ENCODE results near the gene ZBTB45. TPM values are rescaled to one million over a fixed set of nuclear protein-coding genes. Genes with fewer than 3 reads are reported as not detected.
A peak's percentile ranks its signal among the peaks of the same experiment; 100 is the strongest.

ZBTB45 gene
- total RNA-seq, result 16.6 and 17.7 TPM in 2 replicates

- peak within 1 kb of the TSS; percentile 99 for H3K4me3 Mint-ChIP-seq (ENCODE audit: low read depth)
- H3K27ac Mint-ChIP-seq, result peak within 1 kb of the TSS; percentile 98
- peak; percentile 90 for DNase-seq (ENCODE audit: low spot score)
- intact Hi-C loops (cut with micrococcal nuclease), result loop anchor here (1.0 to 2.0 kb wide), 9 partner anchors 20 to 337 kb away; partner anchors contain the start of genes CHMP2A, RPS5 and TRIM28
- H3K27me3 Mint-ChIP-seq (ENCODE audit: low read depth), result no peaks in the 10 kb centered on the region
- no peaks in the 10 kb centered on the region for H3K9me3 Mint-ChIP-seq
- peaks cover 35% of the 10 kb centered on the region for H3K36me3 Mint-ChIP-seq (ENCODE audit: low read depth)
- peaks cover 29% of the 10 kb centered on the region for H3K4me1 Mint-ChIP-seq (ENCODE audit: low read depth)
Observed at GRCh38 chr19:58519355-58520256, at the start of gene ZBTB45. Gene ZBTB45, minus strand, starts transcription at chr19:58519810. Its CDS starts 2,137 bp downstream, at chr19:58517673.

- intact Hi-C loops (cut with micrococcal nuclease), result no loop called here
- H3K4me3 Mint-ChIP-seq (ENCODE audit: low read depth), result no peak overlapping the region
- H3K4me1 Mint-ChIP-seq (ENCODE audit: low read depth), result peaks cover 19% of the 10 kb centered on the region
- no peaks in the 10 kb centered on the region for H3K27me3 Mint-ChIP-seq (ENCODE audit: low read depth)
- H3K27ac Mint-ChIP-seq, result no peak overlapping the region
- peaks cover 26% of the 10 kb centered on the region for H3K36me3 Mint-ChIP-seq (ENCODE audit: low read depth)
- DNase-seq (ENCODE audit: low spot score), result no peak
- H3K9me3 Mint-ChIP-seq, result no peaks in the 10 kb centered on the region
Observed at GRCh38 chr19:58568453-58569130, 49.0 kb upstream of the ZBTB45 start.

- no peaks in the 10 kb centered on the region for H3K27me3 Mint-ChIP-seq (ENCODE audit: low read depth)
- H3K9me3 Mint-ChIP-seq, result no peaks in the 10 kb centered on the region
- H3K27ac Mint-ChIP-seq, result no peak overlapping the region
- DNase-seq (ENCODE audit: low spot score), result no peak
- intact Hi-C loops (cut with micrococcal nuclease), result no loop called here
- peaks cover 24% of the 10 kb centered on the region for H3K36me3 Mint-ChIP-seq (ENCODE audit: low read depth)
- peaks cover 18% of the 10 kb centered on the region for H3K4me1 Mint-ChIP-seq (ENCODE audit: low read depth)
- H3K4me3 Mint-ChIP-seq (ENCODE audit: low read depth), result no peak overlapping the region
Observed at GRCh38 chr19:58566989-58567388, 47.4 kb upstream of the ZBTB45 start.

- peak overlapping the region; percentile 34 for H3K4me3 Mint-ChIP-seq (ENCODE audit: low read depth)
- H3K36me3 Mint-ChIP-seq (ENCODE audit: low read depth), result peaks cover 19% of the 10 kb centered on the region
- no peak for DNase-seq (ENCODE audit: low spot score)
- peak overlapping the region; percentile 26 for H3K27ac Mint-ChIP-seq
- intact Hi-C loops (cut with micrococcal nuclease), result no loop called here
- H3K27me3 Mint-ChIP-seq (ENCODE audit: low read depth), result no peaks in the 10 kb centered on the region
- peaks cover 33% of the 10 kb centered on the region for H3K4me1 Mint-ChIP-seq (ENCODE audit: low read depth)
- H3K9me3 Mint-ChIP-seq, result no peaks in the 10 kb centered on the region
Observed at GRCh38 chr19:58563823-58564222, 44.2 kb upstream of the ZBTB45 start.

GRCh38 chr19:58563034-58563573, 43.5 kb upstream of the ZBTB45 start:
- no peak for DNase-seq (ENCODE audit: low spot score)
- Mint-ChIP-seq H3K4me3 (ENCODE audit: low read depth) (peak overlapping the region; percentile 79), H3K27ac (peak overlapping the region; percentile 72), H3K9me3 (no peaks in the 10 kb centered on the region), H3K4me1 (ENCODE audit: low read depth) (peaks cover 31% of the 10 kb centered on the region), H3K36me3 (ENCODE audit: low read depth) (peaks cover 16% of the 10 kb centered on the region), H3K27me3 (ENCODE audit: low read depth) (no peaks in the 10 kb centered on the region)
- intact Hi-C loops (cut with micrococcal nuclease), result no loop called here

- peak; percentile 46 for DNase-seq (ENCODE audit: low spot score)
- H3K36me3 Mint-ChIP-seq (ENCODE audit: low read depth), result peaks cover 21% of the 10 kb centered on the region
- intact Hi-C loops (cut with micrococcal nuclease), result no loop called here
Observed at GRCh38 chr19:58562122-58563033, 42.8 kb upstream of the ZBTB45 start.

GRCh38 chr19:58561373-58562121, 41.9 kb upstream of the ZBTB45 start:
- no peak for DNase-seq (ENCODE audit: low spot score)
- intact Hi-C loops (cut with micrococcal nuclease), result no loop called here
- Mint-ChIP-seq H3K4me3 (ENCODE audit: low read depth) (peak overlapping the region; percentile 79), H3K27me3 (ENCODE audit: low read depth) (no peaks in the 10 kb centered on the region), H3K4me1 (ENCODE audit: low read depth) (peaks cover 36% of the 10 kb centered on the region), H3K9me3 (no peaks in the 10 kb centered on the region), H3K36me3 (ENCODE audit: low read depth) (peaks cover 29% of the 10 kb centered on the region), H3K27ac (peak overlapping the region; percentile 49)

More at GRCh38 chr19:58562122-58563033, 42.8 kb upstream of the ZBTB45 start:
- H3K4me3 Mint-ChIP-seq (ENCODE audit: low read depth), result peak overlapping the region; percentile 79
- no peaks in the 10 kb centered on the region for H3K27me3 Mint-ChIP-seq (ENCODE audit: low read depth)
- H3K27ac Mint-ChIP-seq, result peak overlapping the region; percentile 72
- H3K4me1 Mint-ChIP-seq (ENCODE audit: low read depth), result peaks cover 29% of the 10 kb centered on the region
- H3K9me3 Mint-ChIP-seq, result no peaks in the 10 kb centered on the region

- intact Hi-C loops (cut with micrococcal nuclease), result no loop called here
- no peaks in the 10 kb centered on the region for H3K9me3 Mint-ChIP-seq
- H3K36me3 Mint-ChIP-seq (ENCODE audit: low read depth), result peaks cover 32% of the 10 kb centered on the region
- DNase-seq (ENCODE audit: low spot score), result no peak
- H3K27ac Mint-ChIP-seq, result peak overlapping the region; percentile 99
- H3K4me3 Mint-ChIP-seq (ENCODE audit: low read depth), result peak overlapping the region; percentile 94
- peaks cover 42% of the 10 kb centered on the region for H3K4me1 Mint-ChIP-seq (ENCODE audit: low read depth)
- H3K27me3 Mint-ChIP-seq (ENCODE audit: low read depth), result no peaks in the 10 kb centered on the region
Observed at GRCh38 chr19:58560921-58561320, 41.3 kb upstream of the ZBTB45 start.

GRCh38 chr19:58560007-58560887, 40.6 kb upstream of the ZBTB45 start:
- Mint-ChIP-seq H3K4me3 (ENCODE audit: low read depth) (peak overlapping the region; percentile 94), H3K4me1 (ENCODE audit: low read depth) (peaks cover 44% of the 10 kb centered on the region), H3K9me3 (no peaks in the 10 kb centered on the region), H3K36me3 (ENCODE audit: low read depth) (peaks cover 39% of the 10 kb centered on the region), H3K27me3 (ENCODE audit: low read depth) (no peaks in the 10 kb centered on the region), H3K27ac (peak overlapping the region; percentile 99)
- intact Hi-C loops (cut with micrococcal nuclease), result no loop called here
- DNase-seq (ENCODE audit: low spot score), result no peak

GRCh38 chr19:58559275-58560006, 39.8 kb upstream of the ZBTB45 start:
- H3K4me3 Mint-ChIP-seq (ENCODE audit: low read depth), result peak overlapping the region; percentile 94
- H3K36me3 Mint-ChIP-seq (ENCODE audit: low read depth), result peaks cover 47% of the 10 kb centered on the region
- peak; percentile 65 for DNase-seq (ENCODE audit: low spot score)
- no peaks in the 10 kb centered on the region for H3K9me3 Mint-ChIP-seq
- H3K4me1 Mint-ChIP-seq (ENCODE audit: low read depth), result peaks cover 47% of the 10 kb centered on the region
- peak overlapping the region; percentile 99 for H3K27ac Mint-ChIP-seq
- no peaks in the 10 kb centered on the region for H3K27me3 Mint-ChIP-seq (ENCODE audit: low read depth)
- intact Hi-C loops (cut with micrococcal nuclease), result loop anchor here (1.0 kb wide), 2 partner anchors 14 to 40 kb away; partner anchors contain the start of genes MZF1 and ZBTB45

Measured in activated T-helper 2 cell treated with anti-CD3 and anti-CD28 coated beads, Interferon-gamma antibody, Interleukin-2, Interleukin-4, amounts not matched to agents 10 μg/mL and 5 μg/mL and 100 μg/mL, durations not matched to agents 14 hours and 24 hours and 36 hours (primary cell).